Hematopoietic multipotent progenitor cell treated with erythropoietin and hydrocortisone succinate and interleukin-3 and kit ligand, for 8 days (in vitro differentiated cells): ENCODE data around the gene CRKL.

Experiments
- DNase-seq: peaks from one replicate; pipeline ENCODE4 v3.0.0-alpha.2; 2015

CRKL gene

DNA sequence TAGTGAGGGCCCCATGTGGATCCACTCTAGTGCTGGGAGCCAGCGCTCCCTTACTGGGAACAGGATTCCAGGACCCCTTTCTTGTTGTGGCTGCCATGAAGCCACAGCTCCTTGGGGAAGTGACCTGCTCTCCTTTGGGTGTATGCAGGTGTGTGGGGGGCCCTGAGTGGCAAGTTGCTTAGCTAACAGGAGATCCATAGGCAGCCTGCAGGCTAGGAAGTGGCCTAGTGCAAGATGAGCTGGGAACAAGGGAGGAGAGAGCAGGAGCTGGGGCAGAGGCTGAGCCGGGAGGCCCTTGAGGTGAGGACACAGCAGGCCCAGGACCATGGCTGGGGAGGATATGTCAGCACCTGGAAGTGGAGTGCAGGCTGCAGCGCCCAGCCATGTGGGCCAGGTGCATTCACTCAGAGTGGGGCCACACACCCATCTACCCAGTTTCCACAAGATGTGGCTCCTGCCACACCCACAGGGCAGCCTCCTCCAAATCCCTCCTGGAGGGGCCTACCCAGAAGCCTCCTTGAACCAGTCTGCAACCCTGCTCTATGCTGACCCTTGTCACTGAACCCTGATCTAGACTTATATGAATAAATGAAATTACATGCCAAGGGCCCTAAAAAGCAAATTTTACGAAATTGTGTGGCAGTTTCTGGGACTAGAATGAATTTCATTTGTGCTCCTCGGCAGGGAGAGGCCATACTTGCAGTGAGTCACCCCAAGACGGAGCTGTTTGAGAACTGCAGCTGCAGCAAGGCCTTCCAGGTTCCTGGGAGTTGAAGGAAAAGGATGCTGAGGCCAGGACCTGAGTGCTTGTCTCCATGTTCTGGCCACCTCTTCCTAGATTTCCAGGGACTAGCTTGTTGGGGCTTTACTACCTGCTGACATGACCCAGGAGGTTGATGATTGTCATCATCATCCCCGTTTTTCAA lies 81.5 kb downstream of the CRKL start:
- peak; percentile 15 for DNase-seq

DNA sequence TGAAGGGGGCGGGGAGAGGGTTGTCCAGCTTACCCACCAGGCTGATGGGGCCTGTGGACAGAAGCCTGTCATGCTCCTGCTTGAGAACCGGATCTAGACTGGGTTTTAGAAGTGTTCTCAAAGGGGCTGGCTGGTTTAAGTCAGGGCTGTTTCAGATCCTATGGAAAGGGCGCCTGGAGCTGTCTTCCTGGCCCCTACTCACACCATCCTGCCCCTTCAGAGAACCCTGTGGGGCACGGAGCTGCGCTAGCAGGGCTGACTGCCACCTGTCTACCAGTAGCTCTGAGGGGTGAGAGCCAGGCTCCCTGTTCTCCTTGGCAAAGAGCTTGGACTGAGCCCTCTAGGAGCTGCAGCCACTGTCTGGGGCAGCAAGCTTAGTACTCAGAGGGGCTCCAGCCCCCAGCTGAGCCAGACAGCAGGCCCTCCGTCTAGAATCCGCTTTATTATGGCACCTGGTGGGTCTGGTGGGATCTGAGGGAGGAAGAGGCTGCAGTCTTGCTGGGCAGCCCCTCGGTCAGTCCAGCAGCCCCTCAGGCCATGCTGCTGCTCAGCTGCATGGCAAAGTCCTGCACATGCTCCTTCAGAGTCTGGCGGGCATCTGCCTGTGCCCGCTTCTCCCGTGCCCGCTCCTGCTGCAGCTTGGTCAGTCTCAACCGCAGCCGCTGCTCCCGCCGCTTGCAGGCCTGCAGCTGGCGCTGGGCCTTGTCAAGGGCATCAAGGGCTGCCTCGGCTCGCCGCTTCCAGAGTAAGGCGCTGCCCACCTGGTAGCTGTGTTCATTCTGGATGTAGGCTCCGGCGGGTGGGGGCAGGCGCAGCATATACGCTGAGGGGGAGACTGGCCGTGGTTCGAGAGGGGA lies 82.4 kb downstream of the CRKL start:
- DNase-seq: no peak

DNA sequence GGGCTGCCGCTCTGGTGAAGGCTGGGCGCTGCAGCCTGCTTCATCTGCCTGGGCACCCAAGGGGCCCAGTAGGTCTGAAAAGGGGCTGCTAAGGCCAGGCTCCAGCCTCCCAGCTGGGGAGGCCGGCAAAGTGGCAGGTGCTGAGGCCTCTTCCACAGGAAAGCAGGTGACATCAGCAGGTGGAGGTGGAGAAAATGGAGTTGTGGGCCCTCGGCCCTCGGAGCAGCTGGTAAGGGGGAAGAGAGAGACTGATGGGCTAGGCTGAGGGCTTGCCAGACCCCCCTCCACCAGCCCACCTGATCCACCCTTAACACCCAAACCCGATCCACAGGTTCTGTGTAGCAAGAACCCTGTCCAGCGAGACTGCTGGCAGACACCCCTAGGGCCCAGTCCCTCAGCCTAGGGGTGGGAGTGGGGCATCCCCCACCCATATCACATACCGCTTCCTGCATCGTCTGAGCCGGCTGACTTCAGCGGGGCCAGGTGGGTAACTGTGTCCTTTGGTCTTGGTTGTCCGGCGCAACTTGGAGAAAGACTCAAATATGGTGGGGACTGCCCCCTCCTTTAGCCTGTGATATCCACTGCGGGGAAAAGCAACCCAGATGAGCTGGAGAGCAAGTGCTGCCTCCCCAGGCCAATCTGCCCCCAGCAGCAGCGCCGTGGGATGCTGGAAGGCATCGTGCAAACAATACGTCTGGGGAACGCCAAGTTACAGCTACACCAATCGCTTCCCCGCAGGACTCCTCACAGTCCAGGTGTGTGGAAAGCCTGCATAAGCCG lies 83.2 kb downstream of the CRKL start:
- no peak for DNase-seq

DNA sequence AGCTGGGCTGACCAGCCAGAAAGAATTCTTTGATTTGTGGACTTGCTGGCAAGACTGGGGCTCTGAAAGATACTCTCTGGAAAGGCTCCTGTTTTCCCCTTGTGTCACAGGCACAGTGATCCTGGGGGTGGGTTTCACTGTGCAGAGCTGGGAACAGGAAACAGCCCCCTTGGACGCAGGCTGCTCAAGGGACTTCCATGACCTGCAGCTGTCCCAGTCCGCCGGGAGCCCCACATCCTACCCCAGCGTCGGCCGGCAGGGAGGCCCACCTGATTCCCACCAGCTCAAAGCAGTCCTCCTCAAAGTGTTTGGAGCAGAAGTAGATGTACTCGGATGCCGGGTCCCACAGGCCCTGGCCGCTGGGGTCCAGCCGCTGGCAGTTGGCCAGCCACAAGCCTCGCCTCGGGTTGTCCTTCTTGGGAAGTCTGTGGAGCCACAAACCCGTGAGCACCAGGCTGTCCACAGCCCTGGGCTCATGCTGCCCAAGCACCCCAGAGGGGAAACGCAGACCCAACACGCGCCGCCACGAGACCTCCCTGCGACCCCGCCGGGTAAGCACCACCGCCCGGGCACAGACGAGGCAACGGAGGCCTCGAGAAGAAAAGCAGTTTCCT lies 83.9 kb downstream of the CRKL start:
- no peak for DNase-seq

DNA sequence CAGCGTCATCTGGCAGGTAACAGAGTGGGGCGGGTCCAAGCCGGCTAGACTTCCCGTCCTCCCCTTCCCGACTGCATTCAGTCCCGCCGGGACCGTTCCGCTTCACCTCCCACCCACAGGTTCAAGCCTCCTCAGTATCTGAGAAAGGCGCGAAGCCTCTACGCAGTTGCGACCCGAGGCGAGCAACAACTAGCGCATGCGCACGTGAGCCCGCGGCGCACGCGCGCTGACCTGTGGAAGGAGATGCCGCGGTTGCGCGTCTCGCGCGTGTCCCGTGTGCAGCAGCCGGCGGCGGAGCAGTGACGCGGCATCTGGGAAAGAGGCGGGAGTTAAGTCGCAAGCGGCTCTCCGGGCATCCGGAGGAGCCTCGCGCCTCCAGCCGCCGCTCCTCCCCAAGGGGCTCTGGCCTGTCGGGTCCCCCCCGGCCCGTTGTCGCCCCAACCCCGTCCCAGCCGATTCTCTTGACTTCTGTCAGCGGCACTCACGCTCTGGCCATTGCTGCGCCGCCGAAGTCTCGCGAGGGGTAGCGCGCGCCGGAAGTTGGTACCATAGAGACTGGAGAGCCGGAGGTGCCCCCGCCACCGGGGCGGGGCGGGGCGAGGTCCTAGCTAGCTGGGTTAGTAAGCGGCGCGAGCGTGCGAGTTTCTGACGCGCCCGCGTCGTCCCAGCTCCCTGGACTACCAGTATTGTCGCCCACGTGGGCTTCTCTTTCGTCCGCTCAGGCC lies 84.6 kb downstream of the CRKL start, which contains the start of gene THAP7:
Gene THAP7 (minus strand): TSS at position 518 of the 725 bp plus-strand sequence. CDS start 207 bp downstream, at position 311.
- peak; percentile 95 for DNase-seq
